22Rv1 (cell line): ENCODE data around the gene KDM4C.
"Not testable (repeated sequence)": the region's sequence is repeated elsewhere in the genome, so short reads cannot be mapped to it uniquely, and the experiment has no call there.

Experiments used
- ZFX ChIP-seq: fragments of 450-650 bp; IDR thresholded peaks from 2 replicates; pipeline ENCODE4 v1.6.1; 2017; ENCODE audit warnings: antibody characterized with exemption, borderline replicate concordance
- TF ChIP-seq, protein P1 (sequence below): fragments of 450-650 bp; IDR thresholded peaks from 2 replicates; pipeline ENCODE4 v1.5.1; 2017; ENCODE audit warnings: mild to moderate bottlenecking

DNA sequence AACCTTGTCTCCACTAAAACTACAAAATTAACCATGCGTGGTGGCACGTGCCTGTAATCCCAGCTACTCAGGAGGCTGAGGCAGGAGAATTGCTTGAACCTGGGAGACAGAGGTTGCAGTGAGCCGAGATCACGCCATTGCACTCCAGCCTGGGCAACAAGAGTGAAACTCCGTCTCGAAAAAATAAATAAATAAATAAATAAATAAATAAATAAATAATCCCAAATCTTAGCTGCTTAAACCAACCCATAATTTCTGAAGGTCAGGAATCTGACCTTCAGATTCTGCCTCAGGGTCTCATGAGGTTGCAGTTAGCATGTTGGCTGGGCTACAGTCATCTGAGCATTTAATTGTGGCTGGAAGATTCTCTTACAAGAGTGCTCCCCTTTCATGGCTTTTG, 48.5 kb downstream of the KDM4C start:
- TF ChIP-seq, protein P1, sequence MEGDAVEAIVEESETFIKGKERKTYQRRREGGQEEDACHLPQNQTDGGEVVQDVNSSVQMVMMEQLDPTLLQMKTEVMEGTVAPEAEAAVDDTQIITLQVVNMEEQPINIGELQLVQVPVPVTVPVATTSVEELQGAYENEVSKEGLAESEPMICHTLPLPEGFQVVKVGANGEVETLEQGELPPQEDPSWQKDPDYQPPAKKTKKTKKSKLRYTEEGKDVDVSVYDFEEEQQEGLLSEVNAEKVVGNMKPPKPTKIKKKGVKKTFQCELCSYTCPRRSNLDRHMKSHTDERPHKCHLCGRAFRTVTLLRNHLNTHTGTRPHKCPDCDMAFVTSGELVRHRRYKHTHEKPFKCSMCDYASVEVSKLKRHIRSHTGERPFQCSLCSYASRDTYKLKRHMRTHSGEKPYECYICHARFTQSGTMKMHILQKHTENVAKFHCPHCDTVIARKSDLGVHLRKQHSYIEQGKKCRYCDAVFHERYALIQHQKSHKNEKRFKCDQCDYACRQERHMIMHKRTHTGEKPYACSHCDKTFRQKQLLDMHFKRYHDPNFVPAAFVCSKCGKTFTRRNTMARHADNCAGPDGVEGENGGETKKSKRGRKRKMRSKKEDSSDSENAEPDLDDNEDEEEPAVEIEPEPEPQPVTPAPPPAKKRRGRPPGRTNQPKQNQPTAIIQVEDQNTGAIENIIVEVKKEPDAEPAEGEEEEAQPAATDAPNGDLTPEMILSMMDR: not testable (repeated sequence)
- not testable (repeated sequence) for TF ChIP-seq ZFX
